DND-41 (cell line): ENCODE results near the gene GTF2E1.

Source experiments
- ATAC-seq: fragments of 200-7000 bp; cut with Tn5 transposase; 3 replicates; pipeline ENCODE4 v1.9.1; 2021; ENCODE audit warnings: low read depth; ENCODE audit not compliant: insufficient read depth
- DNase-seq: peaks from one replicate; pipeline ENCODE4 v3.0.0-alpha.2; 2020
- H2AFZ ChIP-seq: 2 replicates; pipeline ENCODE4 v1.6.0; 2012; ENCODE audit warnings: low read depth, low read length
- H3K27ac ChIP-seq: 2 replicates; pipeline ENCODE4 v1.5.1; 2012; ENCODE audit warnings: low read length, inconsistent platforms
- H3K27me3 ChIP-seq: fragments of 200-600 bp; sonication (generic); 2 replicates; pipeline ENCODE4 v1.6.0; 2012; ENCODE audit warnings: low read length, mild to moderate bottlenecking, inconsistent platforms; ENCODE audit not compliant: insufficient read depth, poor library complexity
- H3K36me3 ChIP-seq: 2 replicates; pipeline ENCODE4 v1.5.1; 2012; ENCODE audit warnings: low read length, inconsistent platforms; ENCODE audit not compliant: insufficient read depth
- H3K4me1 ChIP-seq: 2 replicates; pipeline ENCODE4 v1.5.1; 2012; ENCODE audit warnings: mild to moderate bottlenecking, low read length; ENCODE audit not compliant: insufficient read depth
- H3K4me2 ChIP-seq: 2 replicates; pipeline ENCODE4 v1.6.0; 2012; ENCODE audit warnings: mild to moderate bottlenecking, moderate library complexity, low read length, inconsistent platforms; ENCODE audit not compliant: insufficient read depth
- H3K4me3 ChIP-seq, 2 experiments: fragments of 200-600 bp in 1 of 2; shearing (Covaris generic) in 1 of 2; 2 replicates each; pipeline ENCODE4 v1.5.1; 2012 to 2016; ENCODE audit warnings: inconsistent platforms in 2 of 2, low read length in 2 of 2, mild to moderate bottlenecking in 2 of 2, low read depth in 1 of 2, moderate library complexity in 1 of 2
- H3K79me2 ChIP-seq: 2 replicates; pipeline ENCODE4 v1.6.0; 2012; ENCODE audit warnings: low read length, inconsistent platforms; ENCODE audit not compliant: insufficient read depth
- H3K9ac ChIP-seq: 2 replicates; pipeline ENCODE4 v1.6.0; 2012; ENCODE audit warnings: low read depth, mild to moderate bottlenecking, inconsistent platforms, low read length, moderate library complexity
- H3K9me3 ChIP-seq: 2 replicates; pipeline ENCODE4 v1.5.1; 2012; ENCODE audit warnings: low read length, moderate library complexity, mild to moderate bottlenecking, inconsistent platforms; ENCODE audit not compliant: insufficient read depth, severe bottlenecking
- H4K20me1 ChIP-seq: 2 replicates; pipeline ENCODE4 v1.6.0; 2012; ENCODE audit warnings: low read length; ENCODE audit not compliant: insufficient read depth
- CTCF ChIP-seq: IDR thresholded peaks from 2 replicates; pipeline ENCODE4 v1.5.1; 2012; ENCODE audit warnings: borderline replicate concordance, low read length, moderate library complexity, mild to moderate bottlenecking; ENCODE audit not compliant: poor library complexity, severe bottlenecking; ENCODE audit errors: extremely low read depth
- EZH2 ChIP-seq: IDR thresholded peaks from 3 replicates; pipeline ENCODE4 v1.6.1; 2012; ENCODE audit warnings: borderline replicate concordance, low read depth, mild to moderate bottlenecking, moderate library complexity, low read length, inconsistent platforms; ENCODE audit not compliant: severe bottlenecking

Gene GTF2E1

GRCh38 chr3:120767106-120767505 lies 24.6 kb downstream of the GTF2E1 start:
- H3K27me3 ChIP-seq, result no peaks in the 10 kb centered on the region
- no peak overlapping the region for H2AFZ ChIP-seq
- no peak overlapping the region for H3K4me2 ChIP-seq
- no peaks in the 10 kb centered on the region for H3K9me3 ChIP-seq
- no peak overlapping the region for H3K4me3 ChIP-seq
- ATAC-seq (no peak), DNase-seq (no peak)
- no peak overlapping the region for H3K9ac ChIP-seq
- H4K20me1 ChIP-seq, result peaks cover 13% of the 10 kb centered on the region; the same call in 1 of the 2 replicates
- peaks cover 47% of the 10 kb centered on the region for H3K79me2 ChIP-seq
- peaks cover 15% of the 10 kb centered on the region; the same call in 1 of the 2 replicates for H3K36me3 ChIP-seq
- H3K4me1 ChIP-seq, result no peaks in the 10 kb centered on the region
- no peak for TF ChIP-seq CTCF
- TF ChIP-seq EZH2, result no peak
- H3K27ac ChIP-seq, result no peak overlapping the region

GRCh38 chr3:120769436-120769835 lies 26.9 kb downstream of the GTF2E1 start:
- Histone ChIP-seq H3K27ac (no peak overlapping the region), H3K9ac (no peak overlapping the region), H3K4me3 (no peak overlapping the region), H3K4me1 (no peaks in the 10 kb centered on the region), H3K27me3 (no peaks in the 10 kb centered on the region), H3K36me3 (peaks cover 32% of the 10 kb centered on the region), H3K4me2 (no peak overlapping the region), H3K79me2 (peaks cover 34% of the 10 kb centered on the region), H3K9me3 (no peaks in the 10 kb centered on the region), H4K20me1 (peaks cover 9% of the 10 kb centered on the region; the same call in 1 of the 2 replicates), H2AFZ (no peak overlapping the region)
- no peak for DNase-seq
- no peak for ATAC-seq
- TF ChIP-seq EZH2 (no peak), CTCF (no peak)

- Histone ChIP-seq H4K20me1 (peaks cover 8% of the 10 kb centered on the region; the same call in 1 of the 2 replicates), H3K4me1 (no peaks in the 10 kb centered on the region), H3K27me3 (no peaks in the 10 kb centered on the region), H3K9me3 (no peaks in the 10 kb centered on the region), H3K36me3 (peaks cover 40% of the 10 kb centered on the region), H3K4me2 (no peak overlapping the region), H3K79me2 (peaks cover 29% of the 10 kb centered on the region), H2AFZ (no peak overlapping the region), H3K4me3 (no peak overlapping the region), H3K27ac (no peak overlapping the region), H3K9ac (no peak overlapping the region)
- no peak for ATAC-seq
- TF ChIP-seq CTCF (no peak), EZH2 (no peak)
- DNase-seq, result no peak
These were observed 28.3 kb downstream of the GTF2E1 start for GRCh38 chr3:120770891-120771290.

GRCh38 chr3:120772081-120772480 lies 29.5 kb downstream of the GTF2E1 start:
- DNase-seq, result no peak
- Histone ChIP-seq H3K9ac (no peak overlapping the region), H3K4me2 (no peak overlapping the region), H3K4me3 (no peak overlapping the region), H3K4me1 (no peaks in the 10 kb centered on the region), H2AFZ (no peak overlapping the region), H3K9me3 (no peaks in the 10 kb centered on the region), H3K27me3 (no peaks in the 10 kb centered on the region), H3K79me2 (peaks cover 19% of the 10 kb centered on the region; the same call in 1 of the 2 replicates), H4K20me1 (peaks cover 7% of the 10 kb centered on the region; the same call in 1 of the 2 replicates), H3K27ac (no peak overlapping the region), H3K36me3 (peaks cover 51% of the 10 kb centered on the region)
- ATAC-seq, result no peak
- TF ChIP-seq CTCF (no peak), EZH2 (no peak)
